H1 (cell line): ENCODE measurements around the gene NODAL. TPM values are rescaled to one million over a fixed set of nuclear protein-coding genes. Genes with fewer than 3 reads are reported as not detected.
A peak's percentile ranks its signal among the peaks of the same experiment; 100 is the strongest.

ENCODE experiments used
- CTCF ChIA-PET: fragments of 300-600 bp; sonication (Branson Sonifier 250); formaldehyde crosslinking; loops from one replicate; lab custom pipeline; 2021; ENCODE audit not compliant: partially characterized antibody; lab: Charles Lee
- POLR2A ChIA-PET: fragments of 300-600 bp; sonication (Branson Sonifier 250); formaldehyde crosslinking; loops from one replicate; lab custom pipeline; 2021; ENCODE audit warnings: inconsistent platforms; ENCODE audit not compliant: partially characterized antibody; lab: Charles Lee
- DNase-seq, 2 experiments: peaks; one replicate each; pipeline versions ENCODE4 v3.0.0 to v3.0.0-alpha.2; 2010 to 2022; ENCODE audit warnings: low spot score in 2 of 2, low read depth in 1 of 2, mixed read lengths in 1 of 2
- FAIRE-seq: peaks from 2 replicates; lab custom pipeline; 2011; peaks lifted over from hg19 to GRCh38; lab: Jason Lieb, UNC
- H2AFZ ChIP-seq: 2 replicates; pipeline ENCODE4 v1.8.1; 2012; ENCODE audit warnings: low read length, inconsistent platforms
- H2AK5ac ChIP-seq: 2 replicates; pipeline ENCODE4 v1.6.1; 2013; ENCODE audit warnings: low read depth, low read length
- H2BK120ac ChIP-seq: replicated peaks from 2 replicates; pipeline ENCODE3; 2013; ENCODE audit warnings: low read depth, low read length, inconsistent platforms
- H2BK12ac ChIP-seq: 2 replicates; pipeline ENCODE4 v1.6.1; 2013; ENCODE audit warnings: low read depth, low read length
- H2BK15ac ChIP-seq: 2 replicates; pipeline ENCODE4 v1.6.1; 2013; ENCODE audit warnings: low read length
- H2BK20ac ChIP-seq: 2 replicates; pipeline ENCODE4 v1.6.1; 2013; ENCODE audit warnings: low read length
- H2BK5ac ChIP-seq: 2 replicates; pipeline ENCODE4 v1.6.1; 2013; ENCODE audit warnings: low read depth, low read length
- H3K14ac ChIP-seq: 2 replicates; pipeline ENCODE4 v1.6.1; 2013; ENCODE audit warnings: inconsistent platforms; ENCODE audit not compliant: insufficient read length
- H3K18ac ChIP-seq: 2 replicates; pipeline ENCODE4 v1.6.1; 2013; ENCODE audit warnings: low read length; ENCODE audit errors: extremely low read depth
- H3K23ac ChIP-seq: 2 replicates; pipeline ENCODE4 v1.6.1; 2013; ENCODE audit warnings: inconsistent platforms; ENCODE audit not compliant: insufficient read length
- H3K23me2 ChIP-seq: 2 replicates; pipeline ENCODE4 v1.6.1; 2013; ENCODE audit warnings: low read depth, low read length
- H3K27ac ChIP-seq: 2 replicates; pipeline ENCODE4 v1.6.1; 2011; ENCODE audit warnings: low read depth, low read length, inconsistent platforms
- H3K27me3 ChIP-seq, 4 experiments: replicated peaks in 1 of 4; 1 replicate in 1 of 4; 2 replicates in 3 of 4; pipeline versions ENCODE4 v1.6.1 to v1.8.1; 2011 to 2013; ENCODE audit warnings: low read length in 3 of 4, mild to moderate bottlenecking in 3 of 4, inconsistent platforms in 2 of 4, mixed read lengths in 2 of 4, moderate library complexity in 1 of 4; ENCODE audit not compliant: control insufficient read depth in 3 of 4, insufficient read depth in 3 of 4; ENCODE audit errors: extremely low read depth in 1 of 4
- H3K36me3 ChIP-seq, 4 experiments: 2 replicates each; pipeline versions ENCODE4 v1.6.1 to v1.8.1; 2011 to 2013; ENCODE audit warnings: mild to moderate bottlenecking in 4 of 4, low read length in 3 of 4, moderate library complexity in 2 of 4, control low read depth in 1 of 4, inconsistent platforms in 1 of 4; ENCODE audit not compliant: insufficient read depth in 4 of 4, control insufficient read depth in 2 of 4
- H3K4ac ChIP-seq: replicated peaks from 2 replicates; pipeline ENCODE3; 2013; ENCODE audit warnings: low read length, low read depth, mixed read lengths, inconsistent platforms; ENCODE audit not compliant: insufficient read length
- H3K4me1 ChIP-seq, 4 experiments: replicated peaks in 1 of 4; 1 replicate in 1 of 4; 2 replicates in 3 of 4; pipeline versions ENCODE4 v1.6.1 to v1.8.1; 2011 to 2013; ENCODE audit warnings: low read length in 3 of 4, inconsistent platforms in 2 of 4, mixed read lengths in 1 of 4; ENCODE audit not compliant: insufficient read depth in 4 of 4, control insufficient read depth in 3 of 4
- H3K4me2 ChIP-seq, 2 experiments: 2 replicates each; pipeline versions ENCODE4 v1.6.1 to v1.8.1; 2011 to 2013; ENCODE audit warnings: low read depth in 2 of 2, low read length in 2 of 2, control low read depth in 1 of 2, inconsistent platforms in 1 of 2, mild to moderate bottlenecking in 1 of 2; ENCODE audit not compliant: insufficient read depth in 1 of 2
- H3K4me3 ChIP-seq, 4 experiments: fragments of 200-600, 300-600 bp in 1 of 4; sonication (generic), shearing (Covaris generic), sonication (Bioruptor Twin) in 1 of 4; 2 replicates each; pipeline versions ENCODE4 v1.5.1 to v1.8.1; 2011 to 2016; ENCODE audit warnings: low read length in 4 of 4, low read depth in 3 of 4, control low read depth in 2 of 4, inconsistent platforms in 2 of 4, mild to moderate bottlenecking in 2 of 4, mixed read lengths in 1 of 4, moderate library complexity in 1 of 4; ENCODE audit not compliant: insufficient read depth in 2 of 4; ENCODE audit errors: extremely low read depth in 1 of 4
- H3K56ac ChIP-seq: replicated peaks from 2 replicates; pipeline ENCODE3; 2013; ENCODE audit warnings: low read depth, mild to moderate bottlenecking, mixed read lengths, low read length, inconsistent platforms; ENCODE audit not compliant: insufficient read length
- H3K79me1 ChIP-seq: 2 replicates; pipeline ENCODE4 v1.6.1; 2013; ENCODE audit warnings: low read depth, low read length, control low read depth
- H3K79me2 ChIP-seq, 2 experiments: 2 replicates each; pipeline versions ENCODE4 v1.6.1 to v1.8.1; 2012 to 2013; ENCODE audit warnings: low read length in 2 of 2, mild to moderate bottlenecking in 2 of 2, inconsistent platforms in 1 of 2; ENCODE audit not compliant: insufficient read depth in 2 of 2, control insufficient read depth in 1 of 2
- H3K9ac ChIP-seq, 4 experiments: replicated peaks in 1 of 4; 1 replicate in 1 of 4; 2 replicates in 3 of 4; pipeline versions ENCODE4 v1.6.1 to v1.8.1; 2011 to 2013; ENCODE audit warnings: low read depth in 3 of 4, low read length in 3 of 4, control low read depth in 2 of 4, mild to moderate bottlenecking in 2 of 4, moderate library complexity in 2 of 4, inconsistent platforms in 1 of 4; ENCODE audit errors: extremely low read depth in 1 of 4
- H3K9me3 ChIP-seq, 2 experiments: 2 replicates each; pipeline versions ENCODE4 v1.6.1 to v1.8.1; 2012 to 2013; ENCODE audit warnings: mild to moderate bottlenecking in 2 of 2, moderate library complexity in 2 of 2, control low read depth in 1 of 2, inconsistent platforms in 1 of 2, low read depth in 1 of 2, low read length in 1 of 2, mixed read lengths in 1 of 2; ENCODE audit not compliant: insufficient read depth in 2 of 2
- H4K20me1 ChIP-seq, 2 experiments: replicated peaks in 1 of 2; 2 replicates each; pipeline versions ENCODE3 to v1.8.1; 2011 to 2013; ENCODE audit warnings: inconsistent platforms in 2 of 2, low read length in 2 of 2, mild to moderate bottlenecking in 1 of 2; ENCODE audit not compliant: insufficient read depth in 2 of 2, control insufficient read depth in 1 of 2
- H4K5ac ChIP-seq: 2 replicates; pipeline ENCODE4 v1.6.1; 2013; ENCODE audit warnings: low read length, low read depth, mixed read lengths, inconsistent platforms; ENCODE audit not compliant: insufficient read length
- H4K8ac ChIP-seq: 2 replicates; pipeline ENCODE4 v1.8.0; 2013; ENCODE audit warnings: mild to moderate bottlenecking, moderate library complexity, low read length, inconsistent platforms; ENCODE audit not compliant: insufficient read depth; ENCODE audit errors: extremely low read depth
- H4K91ac ChIP-seq: replicated peaks from 2 replicates; pipeline ENCODE3; 2013; ENCODE audit warnings: low read length, mixed read lengths, inconsistent platforms; ENCODE audit not compliant: insufficient read length
- ATF3 ChIP-seq: IDR thresholded peaks from 2 replicates; pipeline ENCODE4 v1.6.1; 2011; ENCODE audit warnings: low read depth, mild to moderate bottlenecking, low read length; ENCODE audit not compliant: insufficient read depth
- CBX5 ChIP-seq: fragments of 300-800, 300-1000 bp; sonication (generic); IDR thresholded peaks from 2 replicates; pipeline ENCODE4 v1.7.1; 2016; ENCODE audit warnings: antibody characterized with exemption, low read length, low read depth
- EZH2 ChIP-seq: fragments of 200-600 bp; sonication (generic); IDR thresholded peaks from 2 replicates; pipeline ENCODE4 v1.7.1; 2012; ENCODE audit warnings: low read depth, mild to moderate bottlenecking, moderate library complexity, low read length, inconsistent platforms; ENCODE audit not compliant: severe bottlenecking
- JUN ChIP-seq: IDR thresholded peaks from 2 replicates; pipeline ENCODE4 v1.6.1; 2011; ENCODE audit warnings: low read depth, mild to moderate bottlenecking, improper control_type of control experiment, low read length
- JUND ChIP-seq: IDR thresholded peaks from 2 replicates; pipeline ENCODE4 v1.6.1; 2011; ENCODE audit warnings: mild to moderate bottlenecking, improper control_type of control experiment, low read length
- KDM5A ChIP-seq: fragments of 200-600 bp; IDR thresholded peaks from 2 replicates; pipeline ENCODE4 v1.7.1; 2012; ENCODE audit warnings: mild to moderate bottlenecking, low read length, inconsistent platforms, mixed read lengths
- PHF8 ChIP-seq: fragments of 200-600 bp; sonication (generic); conservative IDR thresholded peaks from 2 replicates; pipeline ENCODE4 v1.7.1; 2012; ENCODE audit warnings: low read depth, mild to moderate bottlenecking, inconsistent platforms, low read length, moderate library complexity
- SIX5 ChIP-seq: IDR thresholded peaks from 2 replicates; pipeline ENCODE4 v1.6.1; 2011; ENCODE audit warnings: mild to moderate bottlenecking, low read depth, low read length
- SRF ChIP-seq: IDR thresholded peaks from 2 replicates; pipeline ENCODE4 v1.6.1; 2011; ENCODE audit warnings: mild to moderate bottlenecking, low read depth, low read length, moderate library complexity
- SUZ12 ChIP-seq: fragments of 200-600 bp; sonication (generic); IDR thresholded peaks from 2 replicates; pipeline ENCODE4 v1.6.1; 2012; ENCODE audit warnings: mild to moderate bottlenecking, inconsistent platforms, low read length, moderate library complexity, mixed read lengths
- TEAD4 ChIP-seq: IDR thresholded peaks from 2 replicates; pipeline ENCODE4 v1.6.1; 2012; ENCODE audit warnings: low read depth, low read length, inconsistent platforms, mixed read lengths
- YY1 ChIP-seq: IDR thresholded peaks from 2 replicates; pipeline ENCODE4 v1.6.1; 2011; ENCODE audit warnings: low read depth, mild to moderate bottlenecking, low read length
- WGBS, 2 experiments: shearing (Covaris generic) in 1 of 2; methylation state at CpG; one replicate each; pipeline versions ENCODE4 v1.1.6 to v1.1.7; 2013 to 2015; ENCODE audit warnings: low lambda C conversion rate in 2 of 2, mixed read lengths in 2 of 2, inconsistent platforms in 1 of 2, low coverage in 1 of 2, missing lambda C conversion rate in 1 of 2; ENCODE audit not compliant: insufficient replicate concordance in 2 of 2, insufficient coverage in 1 of 2, insufficient read length in 1 of 2; ENCODE audit errors: extremely low coverage in 1 of 2, missing lambda C conversion rate in 1 of 2; 5-methylcytosine and 5-hydroxymethylcytosine counted together
- polyA plus RNA-seq, 7 experiments: library from polyadenylated mRNA; depleted of rRNA in 3 of 7; stranded (reverse) in 5 of 7; unstranded in 2 of 7; fragments of >200 nt in 5 of 7; fragments of 200-250 nt in 2 of 7; gene quantifications; 1 replicate in 5 of 7; 2 replicates in 1 of 7; 4 replicates in 1 of 7; pipeline versions ENCODE4 v1.2.1 to v1.2.3, GENCODE V29; 2011 to 2013; ENCODE audit warnings: missing spikeins in 2 of 7, mixed read lengths in 2 of 7
- total RNA-seq: library from RNA; stranded (reverse); fragmentation: NEBNext Ultra II Directional; extraction: Animal tissue kit (Norgen Biotek cat#: 25700); gene quantifications from 2 replicates; pipeline ENCODE4 v1.2.1, GENCODE V29; 2021

The NODAL gene
- total and polyA plus RNA-seq, 2 of the 8 experiments (the other 6 are each of a cell fraction or from before 2014, with no cell fraction given) = 2.0 to 7.3 TPM

- H4K5ac ChIP-seq = no peak overlapping the region
- no peak overlapping the region for H3K56ac ChIP-seq
- no peak overlapping the region for H3K27ac ChIP-seq
- no peak overlapping the region for H4K91ac ChIP-seq
- H3K27me3 ChIP-seq = peaks cover 0 to 6% (median 2%) of the 10 kb centered on the region in 4 experiments; a peak in 3 of 7 replicates
- peaks cover 0 to 7% of the 10 kb centered on the region in 2 experiments for H4K20me1 ChIP-seq
- peaks cover 9 to 22% (median 18%) of the 10 kb centered on the region in 4 experiments for H3K4me1 ChIP-seq
- H3K4ac ChIP-seq = no peak overlapping the region
- peak overlapping the region; percentile 60; the same call in 1 of the 2 replicates for H2BK5ac ChIP-seq
- peaks cover 0 to 25% of the 10 kb centered on the region in 2 experiments; a peak in 3 of 4 replicates for H3K79me2 ChIP-seq
- FAIRE-seq = no peak
- peak overlapping the region; percentile 95 for H2BK15ac ChIP-seq
- H3K4me2 ChIP-seq = peak overlapping the region; percentile 72 to 94
- no peak overlapping the region for H3K23ac ChIP-seq
- H2BK120ac ChIP-seq = no peak overlapping the region
- H3K9ac ChIP-seq = no peak overlapping the region
- peaks cover 17% of the 10 kb centered on the region; the same call in 1 of the 2 replicates for H3K23me2 ChIP-seq
- POLR2A ChIA-PET = interaction anchor here (1.3 to 1.6 kb wide), 3 partner anchors 8 to 26 kb away, joined by 4 to 7 read pairs (median 5); no protein-coding TSS in a partner anchor
- H4K8ac ChIP-seq = no peak overlapping the region
- 81% methylated on average over 8 of the region's 9 CpGs; no CpG with 5 or more reads in 1 of the 2 experiments for WGBS, 2 experiments
- DNase-seq = peak in 1 of 2 experiments; percentile 47
- CTCF ChIA-PET = interaction anchor here (0.7 to 43.0 kb wide), 10 partner anchors 8 to 215 kb away, joined by 3 to 908 read pairs (median 6); no protein-coding TSS in a partner anchor
- peak overlapping the region in 1 of 4 experiments; percentile 84; a peak in 1 of 8 replicates for H3K4me3 ChIP-seq
- H2AK5ac ChIP-seq = peak overlapping the region; percentile 46; the same call in 1 of the 2 replicates
- 0 out of 2 replicates have a peak overlapping the region, but pooled peaks have one; percentile 80 for H2BK20ac ChIP-seq
- H2AFZ ChIP-seq = no peak overlapping the region
- no peaks in the 10 kb centered on the region for H3K36me3 ChIP-seq
- peaks cover 4% of the 10 kb centered on the region for H3K79me1 ChIP-seq
- H3K18ac ChIP-seq = peak overlapping the region; percentile 71
- H3K14ac ChIP-seq = no peak overlapping the region
- H2BK12ac ChIP-seq = peak overlapping the region; percentile 81; the same call in 1 of the 2 replicates
- no peaks in the 10 kb centered on the region for H3K9me3 ChIP-seq
- TF ChIP-seq CBX5 = no peak
- no peak for TF ChIP-seq TEAD4
- TF ChIP-seq YY1 = no peak
- no peak for TF ChIP-seq ATF3
- no peak for TF ChIP-seq SRF
- TF ChIP-seq EZH2 = no peak
- no peak for TF ChIP-seq JUND
- TF ChIP-seq JUN = no peak
- no peak for TF ChIP-seq SUZ12
- TF ChIP-seq KDM5A = no peak
- no peak for TF ChIP-seq SIX5
- TF ChIP-seq PHF8 = no peak
These were observed 38.9 kb upstream of the NODAL start for GRCh38 chr10:70480239-70480861.
